K562 (cell line): ENCODE data around the gene POLR3GL. TPM values are rescaled to one million over a fixed set of nuclear protein-coding genes. Genes with fewer than 3 reads are reported as not detected.

Source experiments
- ARID1B ChIP-seq: fragments of 450-650 bp; IDR thresholded peaks from 2 replicates; pipeline ENCODE4 v1.6.1; 2016; ENCODE audit warnings: antibody characterized with exemption, mild to moderate bottlenecking, inconsistent platforms
- ASH1L ChIP-seq: fragments of 450-650 bp; IDR thresholded peaks from 2 replicates; pipeline ENCODE4 v1.6.1; 2018; ENCODE audit warnings: borderline replicate concordance, mild to moderate bottlenecking, low read depth; ENCODE audit not compliant: partially characterized antibody
- ATF3 ChIP-seq, 2 experiments: fragments of 450-650 bp in 1 of 2; sonication (generic) in 1 of 2; formaldehyde crosslinking in 1 of 2; IDR thresholded peaks in 1 of 2; conservative IDR thresholded peaks in 1 of 2; 2 replicates each; pipeline versions ENCODE4 v1.6.1 to v1.8.1; 2016 to 2023; ENCODE audit warnings: mild to moderate bottlenecking in 2 of 2, moderate library complexity in 2 of 2, inconsistent platforms in 1 of 2, missing genetic modification reagents in 1 of 2
- CHD1 ChIP-seq: fragments of 200-600 bp; sonication (generic); IDR thresholded peaks from one replicate; pipeline ENCODE4 v1.6.1; 2012; ENCODE audit warnings: mild to moderate bottlenecking, moderate library complexity, low read length, inconsistent platforms
- CLOCK ChIP-seq: fragments of 250-450 bp; sonication (Bioruptor Pico); IDR thresholded peaks from 2 replicates; pipeline ENCODE4 v1.4.0; 2020; ENCODE audit warnings: mild to moderate bottlenecking, moderate library complexity, borderline replicate concordance
- CREB3 ChIP-seq: fragments of 450-650 bp; conservative IDR thresholded peaks from 2 replicates; pipeline ENCODE4 v1.6.1; 2016; ENCODE audit warnings: missing genetic modification characterization, low read depth, mild to moderate bottlenecking, missing compliant biosample characterization, moderate library complexity
- ELF2 ChIP-seq: fragments of 250-450 bp; sonication (Bioruptor Pico); IDR thresholded peaks from 2 replicates; pipeline ENCODE4 v1.5.0; 2021; ENCODE audit warnings: mild to moderate bottlenecking
- FOSL1 ChIP-seq: fragments of 200-800 bp; sonication (Bioruptor generic); conservative IDR thresholded peaks from 2 replicates; pipeline ENCODE4 v1.6.1; 2016; ENCODE audit warnings: missing genetic modification characterization, missing compliant biosample characterization
- HDAC1 ChIP-seq, 2 experiments: fragments of 450-650 bp; IDR thresholded peaks; 2 replicates each; pipeline ENCODE4 v1.6.1; 2016 to 2017; ENCODE audit warnings: inconsistent platforms in 1 of 2, mild to moderate bottlenecking in 1 of 2, moderate library complexity in 1 of 2
- HDAC6 ChIP-seq: IDR thresholded peaks from 2 replicates; pipeline ENCODE4 v1.6.1; 2012; ENCODE audit warnings: low read depth, mild to moderate bottlenecking, control low read depth, inconsistent platforms, low read length, moderate library complexity
- HNRNPLL ChIP-seq: fragments of 200-400 bp; formaldehyde crosslinking; IDR thresholded peaks from 2 replicates; pipeline ENCODE4 v1.6.1; 2017; ENCODE audit warnings: low read length, low read depth, mild to moderate bottlenecking; ENCODE audit not compliant: poor library complexity, severe bottlenecking
- JUND ChIP-seq, 2 experiments: IDR thresholded peaks; 2 replicates in 1 of 2; 3 replicates in 1 of 2; pipeline ENCODE4 v1.6.1; 2011; ENCODE audit warnings: borderline replicate concordance in 2 of 2, low read depth in 2 of 2, low read length in 2 of 2, improper control_type of control experiment in 1 of 2, missing biosample characterization in 1 of 2, missing genetic modification characterization in 1 of 2, missing genetic modification reagents in 1 of 2
- L3MBTL2 ChIP-seq: fragments of 450-650 bp; IDR thresholded peaks from 2 replicates; pipeline ENCODE4 v1.6.1; 2016; ENCODE audit warnings: mild to moderate bottlenecking, moderate library complexity
- MAZ ChIP-seq, 2 experiments: fragments of 450-650 bp in 1 of 2; sonication (generic) in 1 of 2; formaldehyde crosslinking; IDR thresholded peaks in 1 of 2; conservative IDR thresholded peaks in 1 of 2; 2 replicates each; pipeline versions ENCODE4 v1.4.0 to v1.5.0; 2020; ENCODE audit warnings: mild to moderate bottlenecking in 1 of 2, missing genetic modification reagents in 1 of 2
- MCM3 ChIP-seq: fragments of 450-650 bp; IDR thresholded peaks from 2 replicates; pipeline ENCODE4 v1.6.1; 2016
- PHF20 ChIP-seq: fragments of 450-650 bp; IDR thresholded peaks from 2 replicates; pipeline ENCODE4 v1.6.1; 2018; ENCODE audit not compliant: partially characterized antibody
- RBM17 ChIP-seq: fragments of 200-400 bp; formaldehyde crosslinking; IDR thresholded peaks from 2 replicates; pipeline ENCODE4 v1.6.1; 2017; ENCODE audit warnings: low read depth, mild to moderate bottlenecking, low read length, borderline replicate concordance
- SMARCC2 ChIP-seq: fragments of 450-650 bp; IDR thresholded peaks from 2 replicates; pipeline ENCODE4 v1.6.1; 2017; ENCODE audit warnings: antibody characterized with exemption, moderate library complexity, mild to moderate bottlenecking, low read depth
- SMARCE1 ChIP-seq: fragments of 450-650 bp; IDR thresholded peaks from 2 replicates; pipeline ENCODE4 v1.7.1; 2016; ENCODE audit warnings: mild to moderate bottlenecking
- TCF3 ChIP-seq: sonication (generic); formaldehyde crosslinking; IDR thresholded peaks from 2 replicates; pipeline ENCODE4 v1.4.0; 2020; ENCODE audit warnings: mild to moderate bottlenecking, missing genetic modification reagents
- ZNF507 ChIP-seq: conservative IDR thresholded peaks from 2 replicates; pipeline ENCODE4 v1.6.1; 2017; ENCODE audit warnings: missing genetic modification characterization, missing compliant biosample characterization
- ZNF785 ChIP-seq: fragments of 250-450 bp; sonication (Bioruptor Pico); IDR thresholded peaks from 2 replicates; pipeline ENCODE4 v1.4.0; 2020; ENCODE audit warnings: mild to moderate bottlenecking
- ZSCAN29 ChIP-seq: fragments of 450-650 bp; IDR thresholded peaks from 2 replicates; pipeline ENCODE4 v1.6.1; 2017
- polyA plus RNA-seq, 8 experiments: library from polyadenylated mRNA; depleted of rRNA in 4 of 8; stranded (reverse) in 5 of 8; unstranded in 3 of 8; fragments of >200 nt; fragmentation: Nextera tagmentation in 2 of 8; fragmentation: Illumina TruSeq in 1 of 8; extraction: Ambion mirVana in 2 of 8; extraction: Trizol in 1 of 8; gene quantifications; 2 replicates each; pipeline versions ENCODE4 v1.2.1 to v1.2.3, GENCODE V29; 2011 to 2014; ENCODE audit warnings: inconsistent platforms in 1 of 8, missing spikeins in 1 of 8
- total RNA-seq, 7 experiments: library from RNA; depleted of rRNA in 6 of 7; stranded (reverse); fragments of >200 nt in 6 of 7; fragmentation: Illumina TruSeq in 2 of 7; extraction: Trizol in 2 of 7; gene quantifications; 2 replicates each; pipeline versions ENCODE4 v1.2.1 to v1.2.3, GENCODE V29; 2011 to 2021; ENCODE audit warnings: low replicate concordance in 1 of 7

POLR3GL gene
- total and polyA plus RNA-seq, 9 of the 15 experiments (the other 6 are each of a cell fraction or from before 2014, with no cell fraction given), result 14.6 to 48.4 (median 38.2) TPM

GRCh38 chr1:145991735-145992412 is 27.4 kb downstream of the POLR3GL start (continued):
- TF ChIP-seq ZSCAN29 (no peak), MAZ (CRISPR knock-in tag; conservative IDR thresholded peaks at IDR 0.05 in 1 of 2, IDR thresholded peaks at IDR 0.05 in 1 of 2) (peak in 1 of 2 experiments; percentile 86; a peak in 2 of 4 replicates), PHF20 (no peak), ASH1L (no peak), SMARCE1 (no peak), CLOCK (CRISPR knock-in tag) (no peak), FOSL1 (tag) (no peak; the same call in 1 of the 2 replicates), SMARCC2 (no peak), JUND (IDR thresholded peaks at IDR 0.05; ENCODE audit: borderline replicate concordance, low read depth, low read length) (no peak), JUND (tag; IDR thresholded peaks at IDR 0.05; ENCODE audit: borderline replicate concordance, low read depth, low read length) (no peak; the same call in 2 of the 3 replicates), HDAC1 (IDR thresholded peaks at IDR 0.05) (no peak), MCM3 (no peak), ZNF507 (tag) (no peak), ATF3 (IDR thresholded peaks at IDR 0.05) (no peak), ATF3 (CRISPR knock-in tag; conservative IDR thresholded peaks at IDR 0.05) (no peak), HDAC6 (peak; percentile 96; the same call in 1 of the 2 replicates), TCF3 (CRISPR knock-in tag) (peak; percentile 43), L3MBTL2 (no peak), ARID1B (0 out of 2 replicates have a peak, but pooled peaks have one; percentile 5), HNRNPLL (no peak), ELF2 (peak; percentile 67), CREB3 (tag) (no peak), ZNF785 (no peak), CHD1 (no peak), RBM17 (no peak)
